Measurements from ENCODE around the gene PRDM16. TPM values are rescaled to one million over a fixed set of nuclear protein-coding genes. Genes with fewer than 3 reads are reported as not detected.

Gene PRDM16
- polyA plus RNA-seq, 1 experiment, result 0.06 TPM

- Histone ChIP-seq H3K9me3 (ENCODE audit: control insufficient read depth, insufficient read depth, low read length) (no peaks in the 10 kb centered on the region), H3K27ac (ENCODE audit: low read depth, low read length) (no peak overlapping the region), H3K27me3 (ENCODE audit: control insufficient read depth, insufficient read depth, low read length) (peaks cover 18% of the 10 kb centered on the region), H3K4me3 (ENCODE audit: low read depth, low read length) (no peak overlapping the region)
- ChIA-PET CTCF (interaction anchor here (0.8 kb wide), 1 partner anchor 8 kb away, joined by 7 read pairs; no protein-coding TSS in a partner anchor), POLR2A (no interaction called here)
- TF ChIP-seq CTCF (IDR thresholded peaks at IDR 0.05; ENCODE audit: low read depth, low read length), result no peak
- DNase-seq (ENCODE audit: low read depth, low spot score), result no peak
Observed at GRCh38 chr1:3444736-3445135, 375.7 kb downstream of the PRDM16 start.

GRCh38 chr1:3450202-3450863 is 381.3 kb downstream of the PRDM16 start:
- ChIA-PET POLR2A (no interaction called here), CTCF (interaction anchor here (0.9 kb wide), 2 partner anchors 36 to 169 kb away, joined by 3 read pairs; no protein-coding TSS in a partner anchor)
- DNase-seq (ENCODE audit: low read depth, low spot score), result no peak
- no peak for TF ChIP-seq CTCF (IDR thresholded peaks at IDR 0.05; ENCODE audit: low read depth, low read length)
- no peak overlapping the region for H3K4me3 ChIP-seq (ENCODE audit: low read depth, low read length)
- peaks cover 11% of the 10 kb centered on the region for H3K27me3 ChIP-seq (ENCODE audit: control insufficient read depth, insufficient read depth, low read length)
- no peaks in the 10 kb centered on the region; the same call in 1 of the 2 replicates for H3K9me3 ChIP-seq (ENCODE audit: control insufficient read depth, insufficient read depth, low read length)
- no peak overlapping the region for H3K27ac ChIP-seq (ENCODE audit: low read depth, low read length)

GRCh38 chr1:3450983-3451382 is 382.0 kb downstream of the PRDM16 start:
- Histone ChIP-seq H3K27ac (ENCODE audit: low read depth, low read length) (no peak overlapping the region), H3K4me3 (ENCODE audit: low read depth, low read length) (no peak overlapping the region), H3K27me3 (ENCODE audit: control insufficient read depth, insufficient read depth, low read length) (peaks cover 13% of the 10 kb centered on the region), H3K9me3 (ENCODE audit: control insufficient read depth, insufficient read depth, low read length) (no peaks in the 10 kb centered on the region; the same call in 1 of the 2 replicates)
- DNase-seq (ENCODE audit: low read depth, low spot score), result no peak
- POLR2A ChIA-PET, result no interaction called here
- CTCF ChIA-PET, result interaction anchor here (0.9 kb wide), 1 partner anchor 168 kb away, joined by 3 read pairs; no protein-coding TSS in a partner anchor
- TF ChIP-seq CTCF (IDR thresholded peaks at IDR 0.05; ENCODE audit: low read depth, low read length), result no peak

- no peaks in the 10 kb centered on the region; the same call in 1 of the 2 replicates for H3K9me3 ChIP-seq (ENCODE audit: control insufficient read depth, insufficient read depth, low read length)
- POLR2A ChIA-PET, result interaction anchor here (1.3 kb wide), 1 partner anchor 19 kb away, joined by 3 read pairs; no protein-coding TSS in a partner anchor
- CTCF ChIA-PET, result interaction anchor here (0.6 to 2.6 kb wide), 36 partner anchors 7 to 1029 kb away, joined by 3 to 99 read pairs (median 4); partner anchors contain the start of gene LRRC47
- H3K27me3 ChIP-seq (ENCODE audit: control insufficient read depth, insufficient read depth, low read length), result peaks cover 15% of the 10 kb centered on the region
- no peak overlapping the region for H3K27ac ChIP-seq (ENCODE audit: low read depth, low read length)
- no peak for DNase-seq (ENCODE audit: low read depth, low spot score)
- no peak for TF ChIP-seq CTCF (IDR thresholded peaks at IDR 0.05; ENCODE audit: low read depth, low read length)
- H3K4me3 ChIP-seq (ENCODE audit: low read depth, low read length), result no peak overlapping the region
Observed at GRCh38 chr1:3451994-3452865, 383.2 kb downstream of the PRDM16 start.

All from AG04450 (cell line).